ENCODE measurements around the gene DOCK8. TPM values are rescaled to one million over a fixed set of nuclear protein-coding genes. Genes with fewer than 3 reads are reported as not detected.

The DOCK8 gene
- total RNA-seq, 1 experiment from 2014 or later = 7.5 TPM

- DNase-seq = no peak
- Histone ChIP-seq H3K9me2 (ENCODE audit: insufficient read depth) (no peaks in the 10 kb centered on the region), H3K4me1 (replicated peaks; ENCODE audit: insufficient read depth) (peaks cover 17% of the 10 kb centered on the region), H3K4me3 (no peak overlapping the region), H3K9me3 (ENCODE audit: insufficient read depth, low read depth) (no peaks in the 10 kb centered on the region), H3K36me3 (ENCODE audit: low read depth) (no peaks in the 10 kb centered on the region), H3K27ac (peak overlapping the region; percentile 29), H3K79me2 (ENCODE audit: low read depth) (no peaks in the 10 kb centered on the region), H4K20me1 (ENCODE audit: insufficient read depth) (no peaks in the 10 kb centered on the region), H3K4me2 (peak overlapping the region; percentile 11; the same call in 1 of the 2 replicates), H2AFZ (no peak overlapping the region), H3F3A (ENCODE audit: insufficient read depth, low read depth) (no peaks in the 10 kb centered on the region), H3K27me3 (ENCODE audit: insufficient read depth, low read depth) (no peaks in the 10 kb centered on the region)
- BruUV-seq (replicated peaks) = no TSS peak
- CTCF ChIA-PET = no interaction called here
- TF ChIP-seq CTCF (conservative IDR thresholded peaks at IDR 0.05) (no peak), EZH2 (IDR thresholded peaks at IDR 0.05; ENCODE audit: low read depth) (no peak)
- intact Hi-C loops (cut with micrococcal nuclease; ENCODE audit: unreplicated experiment) = no loop called here
- POLR2A ChIA-PET (ENCODE audit: unreplicated experiment) = interaction anchor here (0.6 kb wide), 1 partner anchor 18 kb away, joined by 3 read pairs; no protein-coding TSS in a partner anchor
Measured at GRCh38 chr9:437066-437465, 222.4 kb downstream of the DOCK8 start.

GRCh38 chr9:437574-438001 lies 222.9 kb downstream of the DOCK8 start:
- CTCF ChIA-PET = no interaction called here
- TF ChIP-seq CTCF (conservative IDR thresholded peaks at IDR 0.05) (no peak), EZH2 (IDR thresholded peaks at IDR 0.05; ENCODE audit: low read depth) (no peak)
- intact Hi-C loops (cut with micrococcal nuclease; ENCODE audit: unreplicated experiment) = no loop called here
- Histone ChIP-seq H3K9me3 (ENCODE audit: insufficient read depth, low read depth) (no peaks in the 10 kb centered on the region), H3K79me2 (ENCODE audit: low read depth) (no peaks in the 10 kb centered on the region), H3K4me3 (no peak overlapping the region), H3K4me2 (peak overlapping the region; percentile 11; the same call in 1 of the 2 replicates), H3K27me3 (ENCODE audit: insufficient read depth, low read depth) (no peaks in the 10 kb centered on the region), H3K27ac (peak overlapping the region; percentile 29), H3F3A (ENCODE audit: insufficient read depth, low read depth) (no peaks in the 10 kb centered on the region), H3K36me3 (ENCODE audit: low read depth) (no peaks in the 10 kb centered on the region), H3K4me1 (replicated peaks; ENCODE audit: insufficient read depth) (peaks cover 17% of the 10 kb centered on the region), H4K20me1 (ENCODE audit: insufficient read depth) (no peaks in the 10 kb centered on the region), H3K9me2 (ENCODE audit: insufficient read depth) (no peaks in the 10 kb centered on the region), H2AFZ (no peak overlapping the region)
- POLR2A ChIA-PET (ENCODE audit: unreplicated experiment) = interaction anchor here (0.6 kb wide), 1 partner anchor 18 kb away, joined by 3 read pairs; no protein-coding TSS in a partner anchor
- no TSS peak for BruUV-seq (replicated peaks)
- peak in 1 of 2 experiments; percentile 69 for DNase-seq

- ChIA-PET CTCF (no interaction called here), POLR2A (ENCODE audit: unreplicated experiment) (no interaction called here)
- BruUV-seq (replicated peaks) = no TSS peak
- TF ChIP-seq EZH2 (IDR thresholded peaks at IDR 0.05; ENCODE audit: low read depth) = no peak
- TF ChIP-seq CTCF (conservative IDR thresholded peaks at IDR 0.05) = no peak
- no peaks in the 10 kb centered on the region for H3F3A ChIP-seq (ENCODE audit: insufficient read depth, low read depth)
- H3K9me3 ChIP-seq (ENCODE audit: insufficient read depth, low read depth) = no peaks in the 10 kb centered on the region
- peak overlapping the region; percentile 29 for H3K27ac ChIP-seq
- H3K27me3 ChIP-seq (ENCODE audit: insufficient read depth, low read depth) = no peaks in the 10 kb centered on the region
- peak overlapping the region; percentile 11; the same call in 1 of the 2 replicates for H3K4me2 ChIP-seq
- H3K4me1 ChIP-seq (replicated peaks; ENCODE audit: insufficient read depth) = peaks cover 17% of the 10 kb centered on the region
- intact Hi-C loops (cut with micrococcal nuclease; ENCODE audit: unreplicated experiment) = no loop called here
- no peak overlapping the region for H3K4me3 ChIP-seq
- H3K36me3 ChIP-seq (ENCODE audit: low read depth) = no peaks in the 10 kb centered on the region
- DNase-seq = no peak
- no peaks in the 10 kb centered on the region for H3K79me2 ChIP-seq (ENCODE audit: low read depth)
- H4K20me1 ChIP-seq (ENCODE audit: insufficient read depth) = no peaks in the 10 kb centered on the region
- H2AFZ ChIP-seq = no peak overlapping the region
- no peaks in the 10 kb centered on the region for H3K9me2 ChIP-seq (ENCODE audit: insufficient read depth)
Measured at GRCh38 chr9:438066-438465, 223.4 kb downstream of the DOCK8 start.

All from PC-9 (cell line).